RPMI7951 (cell line): ENCODE measurements around the gene CAMP. TPM values are rescaled to one million over a fixed set of nuclear protein-coding genes. Genes with fewer than 3 reads are reported as not detected.
"Not testable (repeated sequence)": the region's sequence is repeated elsewhere in the genome, so short reads cannot be mapped to it uniquely, and the experiment has no call there.

Experiments
- DNase-seq: peaks from one replicate; pipeline ENCODE4 v3.0.0-alpha.2; 2012; ENCODE audit warnings: low read depth
- total RNA-seq: library from RNA; depleted of rRNA; stranded (reverse); fragments of >200 nt; shearing (Covaris generic); gene quantifications from 2 replicates; pipeline ENCODE4 v1.2.3, GENCODE V29; 2014; rRNA removed

CAMP gene
- total RNA-seq, 1 experiment from 2014 or later: not detected

DNA sequence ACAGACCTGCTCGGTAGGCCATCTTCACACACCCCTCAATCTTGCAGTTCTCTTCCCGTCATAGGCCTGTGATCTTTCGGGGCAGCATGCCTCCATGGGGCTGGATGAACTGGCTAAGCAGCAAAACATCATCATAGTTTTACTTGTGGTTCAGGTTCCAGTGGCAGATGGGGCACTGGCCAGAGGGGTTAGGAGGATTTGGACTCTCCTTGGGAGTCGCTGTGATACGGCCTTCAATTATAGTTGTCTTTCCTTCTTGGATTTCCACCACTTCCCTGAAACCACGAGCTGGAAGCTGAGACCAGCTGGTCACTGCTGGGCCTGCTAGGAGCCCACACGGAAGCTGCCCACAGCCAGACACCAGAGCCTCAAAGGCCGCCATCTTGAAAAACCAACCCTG, 33.3 kb downstream of the CAMP start:
- no peak for DNase-seq

GRCh38 chr3:48258530-48258929, 35.2 kb downstream of the CAMP start:
- DNase-seq: no peak

- no peak for DNase-seq
Observed at GRCh38 chr3:48267782-48268181, 44.5 kb downstream of the CAMP start.

- DNase-seq: no peak
Observed at GRCh38 chr3:48268381-48268935, 45.2 kb downstream of the CAMP start.

DNA sequence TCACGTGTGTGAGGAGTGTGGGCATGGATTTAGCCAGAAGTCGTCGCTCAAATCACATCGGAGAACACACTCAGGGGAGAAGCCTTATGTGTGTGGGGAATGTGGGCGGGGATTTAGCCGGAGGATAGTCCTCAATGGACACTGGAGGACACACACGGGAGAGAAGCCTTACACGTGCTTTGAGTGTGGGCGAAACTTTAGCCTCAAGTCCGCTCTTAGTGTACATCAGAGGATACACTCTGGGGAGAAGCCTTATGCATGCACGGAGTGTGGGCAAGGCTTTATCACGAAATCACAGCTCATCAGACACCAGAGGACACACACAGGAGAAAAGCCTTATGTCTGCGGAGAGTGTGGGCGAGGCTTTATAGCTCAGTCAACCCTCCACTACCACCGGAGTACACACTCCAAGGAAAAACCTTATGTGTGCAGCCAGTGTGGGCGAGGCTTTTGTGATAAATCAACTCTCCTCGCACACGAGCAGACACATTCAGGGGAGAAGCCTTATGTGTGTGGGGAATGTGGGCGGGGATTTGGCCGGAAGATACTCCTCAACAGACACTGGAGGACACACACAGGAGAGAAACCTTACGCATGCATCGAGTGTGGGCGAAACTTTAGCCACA, 45.8 kb downstream of the CAMP start:
- no peak for DNase-seq

GRCh38 chr3:48269592-48269991, 46.3 kb downstream of the CAMP start:
- DNase-seq: no peak

DNA sequence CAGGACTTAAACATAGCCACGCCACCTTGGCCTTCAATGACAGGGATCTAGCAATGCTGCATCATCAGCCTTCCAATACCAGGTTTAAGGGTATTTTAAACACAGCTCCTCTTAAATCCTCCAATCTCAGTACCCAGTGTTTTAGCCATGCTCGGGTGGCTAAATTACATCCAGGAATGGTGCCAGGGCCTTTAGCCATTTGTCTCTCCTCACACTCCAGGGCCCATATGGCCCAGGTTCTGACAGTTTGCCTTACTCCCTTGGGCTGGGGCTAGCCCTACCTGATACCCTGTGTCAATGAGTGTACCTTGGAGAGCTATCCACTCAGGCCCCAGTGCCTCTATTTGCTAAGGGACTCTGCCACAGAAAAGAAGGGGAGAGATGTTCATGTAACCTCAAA, 47.0 kb downstream of the CAMP start:
- no peak for DNase-seq

GRCh38 chr3:48271223-48271622, 47.9 kb downstream of the CAMP start:
- DNase-seq: not testable (repeated sequence)

DNA sequence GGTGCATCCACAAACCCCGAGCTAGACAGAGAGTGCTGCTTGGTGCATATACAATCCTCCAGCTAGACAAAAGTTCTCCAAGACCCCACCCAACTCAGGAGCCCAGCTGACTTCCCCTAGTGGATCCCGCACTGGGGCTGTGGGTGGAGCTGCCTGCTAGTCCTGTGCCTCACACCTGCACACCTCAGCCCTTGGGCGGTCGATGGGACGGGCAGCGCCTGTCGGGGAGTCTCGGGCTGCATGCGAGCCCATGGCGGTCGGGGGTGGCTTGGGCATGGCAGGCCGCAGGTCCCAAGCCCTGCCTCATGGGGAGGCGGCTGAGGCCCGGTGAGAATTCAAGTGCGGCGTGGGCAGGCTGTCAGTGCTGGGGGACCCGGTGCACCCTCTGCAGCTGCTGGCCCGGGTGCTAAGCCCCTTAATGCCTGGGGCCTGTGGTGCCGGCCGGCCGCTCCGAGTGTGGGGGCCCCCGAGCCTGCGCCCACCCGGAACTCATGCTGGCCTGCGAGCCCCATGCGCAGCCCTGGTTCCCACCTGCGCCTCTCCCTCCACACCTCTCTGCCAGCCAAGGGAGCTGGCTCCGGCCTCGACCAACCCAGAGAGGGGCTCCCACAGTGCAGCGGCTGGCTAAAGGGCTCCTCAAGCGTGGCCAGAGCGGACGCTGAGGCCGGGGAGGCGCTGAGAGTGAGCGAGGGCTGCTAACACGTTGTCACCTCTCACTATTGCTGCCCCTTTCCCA, 48.6 kb downstream of the CAMP start:
- no peak for DNase-seq

DNA sequence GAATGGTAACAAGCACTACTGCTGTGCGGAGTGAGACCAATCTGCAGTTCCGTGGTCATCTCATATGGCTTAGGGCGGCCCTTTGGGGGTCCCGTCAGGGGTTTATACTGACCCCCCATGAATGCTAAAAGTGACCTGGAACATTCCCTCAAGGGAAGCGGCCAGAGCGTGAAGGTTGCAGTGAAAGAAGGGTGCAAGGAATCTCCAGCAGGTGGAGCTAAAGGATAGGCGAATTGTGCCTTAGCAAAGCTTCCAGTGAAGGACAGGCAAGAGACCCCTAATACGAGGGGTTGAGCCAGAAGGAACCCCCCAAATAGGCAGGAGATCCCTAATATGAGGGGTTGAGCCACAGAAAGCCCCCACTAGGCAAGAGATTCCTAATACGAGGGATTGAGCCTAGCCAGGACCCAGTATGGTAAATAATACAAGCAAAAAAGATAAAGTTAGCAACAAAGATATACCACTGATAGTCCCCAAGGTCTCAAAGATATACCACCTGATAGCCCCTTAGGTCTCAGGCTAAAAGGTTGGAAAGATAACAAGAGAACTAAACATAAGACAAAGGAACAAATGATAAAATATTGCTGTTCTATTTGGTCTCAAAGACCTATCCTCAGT, 50.4 kb downstream of the CAMP start:
- peak; percentile 59 for DNase-seq

- DNase-seq: no peak
Observed at GRCh38 chr3:48274452-48274851, 51.2 kb downstream of the CAMP start.

Other genes with a start within 250 kb of the CAMP start
- gene MAP4, start 207.1 kb upstream of the CAMP start, total RNA-seq: 97.6 and 99.2 TPM in 2 replicates
- gene CDC25A, start 35.1 kb upstream of the CAMP start, total RNA-seq: 13.5 and 16.9 TPM in 2 replicates
- 2.9 and 3.0 TPM in 2 replicates for gene ZNF589, start 17.6 kb downstream of the CAMP start, total RNA-seq
- 28.5 and 38.1 TPM in 2 replicates for gene NME6, start 77.9 kb downstream of the CAMP start, total RNA-seq
- gene SPINK8, start 110.2 kb downstream of the CAMP start, total RNA-seq: not detected in 2 replicates
- not detected in 2 replicates for gene FBXW12, start 148.7 kb downstream of the CAMP start, total RNA-seq
- gene PLXNB1, start 206.6 kb downstream of the CAMP start, total RNA-seq: 4.7 and 14.2 TPM in 2 replicates
- 18.1 and 21.6 TPM in 2 replicates for gene CCDC51, start 216.6 kb downstream of the CAMP start, total RNA-seq
- gene TMA7, start 216.8 kb downstream of the CAMP start, total RNA-seq: 726 and 838 TPM in 2 replicates
- 10.7 and 14.3 TPM in 2 replicates for gene ATRIP, start 223.2 kb downstream of the CAMP start, total RNA-seq